ENCODE data around the gene CASD1. TPM values are rescaled to one million over a fixed set of nuclear protein-coding genes. Genes with fewer than 3 reads are reported as not detected.
A peak's percentile ranks its signal among the peaks of the same experiment; 100 is the strongest.

Gene CASD1
- total RNA-seq, 1 donor from 2014 or later: 6.8 TPM

- no peak for ATAC-seq
These were observed 3.9 kb downstream of the CASD1 start for GRCh38 chr7:94513565-94513860.

- no peak for ATAC-seq
These were observed 4.7 kb downstream of the CASD1 start for GRCh38 chr7:94514140-94514889.

GRCh38 chr7:94514917-94515316, 5.3 kb downstream of the CASD1 start:
- no peak for ATAC-seq

GRCh38 chr7:94525923-94526322, 16.3 kb downstream of the CASD1 start:
- no peak for ATAC-seq

DNA sequence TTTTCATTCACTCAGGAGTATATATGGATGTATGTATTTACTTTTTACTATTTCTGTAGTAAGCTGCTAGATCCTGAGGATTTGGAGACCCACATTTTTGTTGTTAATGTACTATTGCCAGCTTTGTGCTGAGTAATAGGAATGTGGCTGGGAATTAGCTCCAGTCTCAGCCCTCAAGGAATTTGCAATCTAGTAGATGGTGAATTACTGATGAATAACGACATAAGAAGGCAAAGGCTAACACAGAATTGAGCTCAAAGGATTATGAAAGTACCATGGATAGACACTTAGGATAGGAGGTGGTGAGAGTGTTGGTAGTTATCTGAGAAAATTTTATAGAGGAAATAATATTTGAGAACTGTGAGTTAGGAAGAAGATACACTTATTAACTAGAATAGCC, 19.9 kb downstream of the CASD1 start:
- ATAC-seq: no peak

GRCh38 chr7:94530109-94530508, 20.5 kb downstream of the CASD1 start:
- ATAC-seq: no peak

DNA sequence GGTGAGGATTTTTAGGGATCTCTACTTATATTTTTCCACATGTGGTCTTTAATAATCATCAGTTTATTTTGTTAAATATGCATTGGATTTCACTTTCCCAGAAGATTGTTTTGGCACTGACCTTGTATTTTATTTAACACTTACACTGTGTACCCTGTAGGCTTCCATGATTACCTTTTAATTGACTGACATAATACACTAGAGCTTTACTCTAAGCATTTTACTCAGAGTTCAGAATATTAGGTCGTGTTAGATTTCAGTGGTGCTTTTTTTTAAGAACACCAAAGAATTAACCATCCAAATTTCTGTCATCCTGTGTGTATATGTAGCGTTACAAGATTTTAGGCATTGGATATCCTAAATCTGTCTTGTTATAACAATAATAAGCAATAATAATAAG, 23.1 kb downstream of the CASD1 start:
- no peak for ATAC-seq

- no peak for ATAC-seq
These were observed 30.8 kb downstream of the CASD1 start for GRCh38 chr7:94540428-94540827.

- ATAC-seq: no peak
These were observed 37.5 kb downstream of the CASD1 start for GRCh38 chr7:94547126-94547525.

- ATAC-seq: no peak
These were observed 46.4 kb downstream of the CASD1 start for GRCh38 chr7:94556028-94556427.

DNA sequence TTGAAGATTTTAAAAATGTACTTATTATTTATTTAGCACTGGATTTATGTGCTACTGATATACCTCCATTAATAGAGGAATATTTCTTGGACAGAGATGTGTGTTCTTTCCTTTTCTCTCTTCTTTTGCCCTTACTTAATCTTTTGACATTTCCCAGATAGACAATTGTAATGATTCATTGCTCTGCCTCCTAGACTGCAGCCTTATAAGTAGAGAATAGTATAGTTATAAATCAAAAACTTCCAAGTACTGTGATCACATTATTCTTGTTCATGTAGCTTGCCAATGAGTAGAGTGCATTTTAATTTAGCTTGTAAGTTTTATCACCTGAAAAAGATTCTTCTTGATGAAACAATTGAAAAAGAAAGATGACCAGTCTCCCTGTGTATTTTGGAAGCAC, 47.6 kb downstream of the CASD1 start:
- no peak for ATAC-seq

- ATAC-seq: no peak
These were observed 50.4 kb downstream of the CASD1 start for GRCh38 chr7:94559972-94560371.

GRCh38 chr7:94561841-94562514, 52.4 kb downstream of the CASD1 start:
- no peak for ATAC-seq

GRCh38 chr7:94562525-94562924, 52.9 kb downstream of the CASD1 start:
- ATAC-seq: no peak

DNA sequence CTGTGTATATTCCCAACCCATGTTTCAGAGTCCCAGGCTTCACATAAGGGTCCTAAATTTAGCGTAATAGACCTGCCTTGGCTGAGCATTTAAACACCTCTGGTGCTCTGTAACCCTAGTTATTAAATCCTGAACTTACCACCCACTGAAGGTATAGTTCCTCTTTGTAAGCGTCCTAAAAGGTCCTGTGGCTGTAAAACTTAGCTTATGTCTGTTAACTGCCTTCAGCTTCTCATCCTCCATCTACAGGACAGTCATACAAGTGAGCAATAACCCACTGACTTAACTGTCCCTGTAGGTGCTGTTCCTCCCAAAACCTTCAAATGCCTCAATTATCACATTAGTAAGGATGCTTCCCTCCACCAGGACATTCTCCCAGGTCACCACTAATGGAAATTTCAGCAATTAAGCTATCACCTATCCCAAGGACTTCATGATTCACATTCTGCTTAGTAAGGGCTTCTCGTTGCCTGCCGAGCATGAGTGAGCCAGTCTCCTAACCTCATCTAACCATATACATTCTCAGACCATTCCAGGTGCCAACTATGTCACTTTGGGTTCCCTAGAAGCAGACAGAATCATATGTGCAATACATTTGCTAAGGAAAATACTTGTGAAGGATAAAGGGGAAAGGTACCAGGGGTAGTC, 55.8 kb downstream of the CASD1 start:
- ATAC-seq: no peak

GRCh38 chr7:94567396-94567795, 57.8 kb downstream of the CASD1 start:
- ATAC-seq: no peak

DNA sequence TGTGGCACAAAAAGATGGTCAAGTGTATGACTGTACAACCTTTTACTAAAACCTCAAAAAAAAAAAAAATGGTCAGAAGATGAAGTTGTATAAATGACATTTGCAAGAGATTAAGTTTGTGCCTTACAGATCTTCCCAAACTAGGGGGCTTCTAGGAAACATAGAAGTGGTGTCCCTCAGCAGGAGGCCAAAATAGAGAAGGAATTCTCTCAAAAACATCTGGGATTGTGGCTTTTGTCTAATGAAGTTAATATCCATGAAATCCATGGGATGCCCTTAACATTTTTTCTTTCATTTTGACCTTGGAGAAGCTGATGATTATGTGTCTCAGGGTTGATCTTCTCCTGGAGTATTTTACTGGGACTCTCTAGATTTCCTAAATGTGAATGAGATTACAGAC, 62.2 kb downstream of the CASD1 start:
- no peak for ATAC-seq

- ATAC-seq: no peak
These were observed 66.0 kb downstream of the CASD1 start for GRCh38 chr7:94575646-94576045.

- no peak for ATAC-seq
These were observed 66.7 kb downstream of the CASD1 start for GRCh38 chr7:94576316-94576715.

DNA sequence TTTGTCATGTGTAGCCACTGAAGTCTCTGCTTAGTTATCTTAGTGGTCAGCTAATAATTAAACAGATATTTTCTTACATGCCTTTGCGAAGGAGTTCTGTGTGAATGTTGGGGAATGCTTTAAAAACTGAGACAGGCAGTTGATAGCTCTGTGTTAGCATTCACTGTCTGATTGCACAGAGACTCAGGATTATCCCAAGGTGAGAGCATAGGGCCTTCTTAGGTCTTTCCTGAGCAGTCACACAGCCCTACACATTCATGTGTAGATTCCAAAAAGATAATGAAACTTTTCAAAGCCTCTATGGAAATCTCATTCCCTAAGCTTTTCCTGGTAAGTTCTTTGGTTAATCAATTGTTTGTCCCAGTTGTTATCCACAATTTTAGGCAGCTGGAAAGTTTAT, 67.7 kb downstream of the CASD1 start:
- no peak for ATAC-seq

GRCh38 chr7:94578614-94579013, 69.0 kb downstream of the CASD1 start:
- ATAC-seq: no peak

DNA sequence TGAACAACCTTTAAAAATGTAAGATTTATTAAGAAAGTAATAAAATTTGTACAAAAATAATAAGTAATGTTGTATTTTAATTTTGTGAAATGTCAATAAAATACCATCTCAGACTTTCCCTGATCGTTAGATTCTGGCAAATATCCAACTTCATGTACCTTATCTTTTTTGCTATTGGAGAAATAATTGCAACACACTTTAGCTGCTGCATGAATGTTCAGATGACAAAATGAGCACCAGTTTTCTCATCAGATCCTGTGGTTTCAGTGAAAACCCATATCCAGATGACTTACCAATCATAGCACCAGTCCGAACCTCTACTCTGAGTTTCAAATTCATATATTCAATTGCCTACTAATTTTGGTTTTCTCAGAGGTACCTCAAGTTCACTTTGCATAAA, 69.9 kb downstream of the CASD1 start:
- no peak for ATAC-seq

GRCh38 chr7:94580601-94581000, 71.0 kb downstream of the CASD1 start:
- ATAC-seq: peak; percentile 42

GRCh38 chr7:94584113-94584512, 74.5 kb downstream of the CASD1 start:
- ATAC-seq: no peak

Measured in esophagus mucosa (tissue), 1 donor.